NCI-H1436 treated with DMSO at 0.1 percent for 48 hours (cell line): Measurements from ENCODE around the gene KIAA1210.

Experiments used
- DNase-seq: peaks from one replicate; lab custom pipeline; 2025; lab: John Stamatoyannopoulos, UW

Gene KIAA1210

GRCh38 chrX:119127650-119128049, at the start of gene KIAA1210:
Gene KIAA1210 (minus strand): TSS chrX:119127812. CDS start chrX:119123642, 4,170 bp downstream.
- no peak for DNase-seq

- DNase-seq = no peak
Observed at GRCh38 chrX:119177278-119177677, 49.7 kb upstream of the KIAA1210 start.

- DNase-seq = no peak
Observed at GRCh38 chrX:119174900-119175299, 47.3 kb upstream of the KIAA1210 start.

GRCh38 chrX:119168104-119168503, 40.5 kb upstream of the KIAA1210 start:
- no peak for DNase-seq

GRCh38 chrX:119158226-119158625, 30.6 kb upstream of the KIAA1210 start:
- DNase-seq = no peak

GRCh38 chrX:119156241-119156640, 28.6 kb upstream of the KIAA1210 start:
- DNase-seq = no peak

- DNase-seq = no peak
Observed at GRCh38 chrX:119155416-119156035, 27.9 kb upstream of the KIAA1210 start.

GRCh38 chrX:119151051-119151380, 23.4 kb upstream of the KIAA1210 start:
- DNase-seq = no peak

- DNase-seq = no peak
Observed at GRCh38 chrX:119150163-119151050, 22.8 kb upstream of the KIAA1210 start.

- DNase-seq = no peak
Observed at GRCh38 chrX:119147486-119147885, 19.9 kb upstream of the KIAA1210 start.

- DNase-seq = no peak
Observed at GRCh38 chrX:119145241-119145653, 17.6 kb upstream of the KIAA1210 start.

- DNase-seq = no peak
Observed at GRCh38 chrX:119134466-119134865, 6.9 kb upstream of the KIAA1210 start.

GRCh38 chrX:119132961-119133360, 5.3 kb upstream of the KIAA1210 start:
- DNase-seq = no peak

- no peak for DNase-seq
Observed at GRCh38 chrX:119132316-119132715, 4.7 kb upstream of the KIAA1210 start.

GRCh38 chrX:119130911-119131310, 3.3 kb upstream of the KIAA1210 start:
- no peak for DNase-seq

- no peak for DNase-seq
Observed at GRCh38 chrX:119121341-119121740, 6.3 kb downstream of the KIAA1210 start.

- DNase-seq = no peak
Observed at GRCh38 chrX:119118780-119119395, 8.7 kb downstream of the KIAA1210 start.

- no peak for DNase-seq
Observed at GRCh38 chrX:119107206-119107605, 20.4 kb downstream of the KIAA1210 start.

GRCh38 chrX:119105826-119106225, 21.8 kb downstream of the KIAA1210 start:
- DNase-seq = no peak

- no peak for DNase-seq
Observed at GRCh38 chrX:119101168-119101567, 26.4 kb downstream of the KIAA1210 start.

GRCh38 chrX:119095936-119096335, 31.7 kb downstream of the KIAA1210 start:
- DNase-seq = no peak

GRCh38 chrX:119094819-119095218, 32.8 kb downstream of the KIAA1210 start:
- no peak for DNase-seq
